AG04449 (cell line): ENCODE data around the gene CASP3.
"Not testable (repeated sequence)": the region's sequence is repeated elsewhere in the genome, so short reads cannot be mapped to it uniquely, and the experiment has no call there.

Source experiments
- CTCF ChIA-PET: fragments of 350-600 bp; formaldehyde crosslinking; extraction: SDS; loops from one replicate; lab custom pipeline; 2021; ENCODE audit warnings: antibody characterized with exemption; lab: Yijun Ruan, JAX
- POLR2A ChIA-PET: fragments of 400-600, 350-600 bp; formaldehyde crosslinking; extraction: SDS; loops from one replicate; lab custom pipeline; 2020; ENCODE audit warnings: antibody characterized with exemption, inconsistent platforms; lab: Yijun Ruan, JAX
- DNase-seq: peaks from one replicate; pipeline ENCODE4 v3.0.0-alpha.2; 2010; ENCODE audit warnings: low read depth, low spot score
- H3K4me3 ChIP-seq: 2 replicates; pipeline ENCODE4 v1.5.1; 2011; ENCODE audit warnings: low read depth, mild to moderate bottlenecking, control low read depth, low read length
- TF ChIP-seq, protein P1 (sequence below): IDR thresholded peaks from one replicate; pipeline ENCODE4 v1.5.1; 2011; ENCODE audit warnings: mild to moderate bottlenecking, moderate library complexity, low read length, control low read depth, inconsistent platforms; ENCODE audit not compliant: insufficient read depth; ENCODE audit errors: missing control alignments

Gene CASP3

DNA sequence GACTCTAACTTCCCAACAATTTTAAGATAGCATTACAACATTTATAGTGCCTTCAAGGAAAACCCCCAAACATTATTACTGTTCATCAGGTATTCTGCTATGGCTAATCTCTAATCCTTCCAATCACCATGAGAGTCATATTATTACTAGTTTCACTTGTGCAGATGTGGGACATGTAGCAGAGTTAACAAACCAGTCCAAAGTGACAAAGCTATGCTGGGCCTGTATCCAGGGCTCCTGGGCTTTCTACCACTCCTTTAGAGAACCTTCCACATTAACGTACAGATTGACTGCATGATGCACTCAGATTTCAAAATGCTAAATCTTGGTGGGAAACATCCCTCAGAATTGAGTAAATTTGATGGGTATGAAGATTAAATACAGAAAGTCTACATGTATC lies 16.4 kb downstream of the CASP3 start:
- TF ChIP-seq, protein P1, sequence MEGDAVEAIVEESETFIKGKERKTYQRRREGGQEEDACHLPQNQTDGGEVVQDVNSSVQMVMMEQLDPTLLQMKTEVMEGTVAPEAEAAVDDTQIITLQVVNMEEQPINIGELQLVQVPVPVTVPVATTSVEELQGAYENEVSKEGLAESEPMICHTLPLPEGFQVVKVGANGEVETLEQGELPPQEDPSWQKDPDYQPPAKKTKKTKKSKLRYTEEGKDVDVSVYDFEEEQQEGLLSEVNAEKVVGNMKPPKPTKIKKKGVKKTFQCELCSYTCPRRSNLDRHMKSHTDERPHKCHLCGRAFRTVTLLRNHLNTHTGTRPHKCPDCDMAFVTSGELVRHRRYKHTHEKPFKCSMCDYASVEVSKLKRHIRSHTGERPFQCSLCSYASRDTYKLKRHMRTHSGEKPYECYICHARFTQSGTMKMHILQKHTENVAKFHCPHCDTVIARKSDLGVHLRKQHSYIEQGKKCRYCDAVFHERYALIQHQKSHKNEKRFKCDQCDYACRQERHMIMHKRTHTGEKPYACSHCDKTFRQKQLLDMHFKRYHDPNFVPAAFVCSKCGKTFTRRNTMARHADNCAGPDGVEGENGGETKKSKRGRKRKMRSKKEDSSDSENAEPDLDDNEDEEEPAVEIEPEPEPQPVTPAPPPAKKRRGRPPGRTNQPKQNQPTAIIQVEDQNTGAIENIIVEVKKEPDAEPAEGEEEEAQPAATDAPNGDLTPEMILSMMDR, result no peak
- ChIA-PET POLR2A (no interaction called here), CTCF (no interaction called here)
- no peak for DNase-seq
- no peak overlapping the region for H3K4me3 ChIP-seq

DNA sequence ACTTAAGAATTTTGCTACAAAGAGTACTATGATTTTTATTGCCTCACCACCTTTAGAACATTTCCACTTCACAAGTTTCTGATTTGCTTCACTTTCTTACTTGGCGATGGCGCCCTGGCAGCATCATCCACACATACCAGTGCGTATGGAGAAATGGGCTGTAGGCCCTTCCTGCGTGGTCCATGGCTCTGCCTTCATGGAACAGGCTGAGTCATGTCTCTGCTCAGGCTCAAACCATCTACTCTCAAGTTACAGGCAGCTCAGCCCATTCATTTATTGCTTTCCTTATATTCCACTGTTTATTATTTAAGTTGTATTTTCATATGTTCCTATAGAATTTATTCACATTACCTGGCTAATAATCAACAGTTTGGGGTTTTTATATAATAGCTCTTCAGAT lies 21.1 kb downstream of the CASP3 start:
- TF ChIP-seq, protein P1, result no peak
- no peak overlapping the region for H3K4me3 ChIP-seq
- no peak for DNase-seq
- ChIA-PET CTCF (interaction anchor here (1.2 kb wide), 1 partner anchor 341 kb away, joined by 3 read pairs; no protein-coding TSS in a partner anchor), POLR2A (no interaction called here)

DNA sequence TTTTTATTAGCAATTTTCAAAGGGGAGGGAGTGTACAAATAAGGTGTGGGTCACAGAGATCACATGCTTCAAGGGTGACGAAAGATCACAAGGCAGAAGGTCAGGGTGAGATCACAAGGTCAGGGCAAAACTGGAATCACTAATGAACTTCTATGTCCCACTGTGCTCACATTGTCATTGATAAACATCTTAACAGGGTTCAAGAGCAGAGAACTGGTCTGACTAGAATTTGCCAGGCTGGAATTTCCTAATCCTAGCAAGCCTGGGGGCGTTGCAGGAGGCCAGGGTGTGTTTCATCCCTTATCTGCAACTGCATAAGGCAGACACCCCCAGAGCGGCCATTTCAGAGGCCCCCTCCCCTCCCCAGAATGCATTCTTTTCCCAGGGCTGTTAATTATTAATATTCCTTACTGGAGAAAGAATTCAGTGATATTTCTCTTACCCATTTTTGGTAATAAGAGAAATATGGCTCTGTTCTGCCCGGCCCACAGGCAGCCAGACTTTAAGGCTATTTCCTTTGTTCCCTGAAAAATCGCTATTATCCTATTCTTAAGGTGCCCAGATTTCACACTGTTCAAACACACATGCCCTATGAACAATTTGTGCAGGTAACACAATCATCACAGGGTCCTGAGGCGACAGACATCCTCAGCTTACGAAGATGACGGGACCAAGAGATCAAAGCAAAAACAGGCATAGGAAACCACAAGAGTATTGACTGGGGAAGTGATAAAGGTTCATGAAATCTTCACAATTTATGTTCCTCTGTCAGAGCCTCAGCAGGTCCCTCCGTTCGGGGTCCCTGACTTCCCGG lies 23.3 kb downstream of the CASP3 start:
- H3K4me3 ChIP-seq, DNase-seq, POLR2A ChIA-PET: not testable (repeated sequence)
- CTCF ChIA-PET, result interaction anchor here (1.3 kb wide), 1 partner anchor 362 kb away, joined by 3 read pairs; no protein-coding TSS in a partner anchor

DNA sequence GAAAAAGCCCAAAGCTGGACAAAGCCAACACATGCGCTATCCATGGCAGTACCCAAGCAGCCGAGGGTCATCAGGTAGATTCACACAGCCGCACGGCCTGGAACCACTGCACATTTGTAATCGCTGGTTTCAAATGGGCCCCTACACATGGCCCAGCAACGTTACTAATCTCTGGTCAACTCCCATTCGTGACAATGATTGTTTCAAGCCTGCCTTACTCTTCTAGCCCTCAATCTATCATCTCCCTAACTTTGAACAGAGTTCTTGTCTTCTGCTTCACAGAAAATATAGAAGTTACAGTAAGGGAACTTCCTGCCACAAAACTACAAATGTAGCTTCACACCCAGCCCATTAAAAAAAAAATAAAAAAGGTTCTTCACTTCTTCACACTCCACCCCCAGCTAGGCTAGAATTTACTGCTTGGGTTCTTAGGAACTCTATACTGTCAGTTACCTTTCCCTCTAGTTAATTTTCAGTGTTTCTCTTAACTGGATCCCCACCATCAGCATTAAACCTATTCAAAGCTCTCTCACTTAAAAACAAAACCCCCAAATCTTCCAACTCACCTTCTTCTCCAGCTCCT lies 24.2 kb downstream of the CASP3 start:
- CTCF ChIA-PET, result no interaction called here
- POLR2A ChIA-PET, result no interaction called here
- DNase-seq, result no peak
- TF ChIP-seq, protein P1, result no peak
- no peak overlapping the region for H3K4me3 ChIP-seq

DNA sequence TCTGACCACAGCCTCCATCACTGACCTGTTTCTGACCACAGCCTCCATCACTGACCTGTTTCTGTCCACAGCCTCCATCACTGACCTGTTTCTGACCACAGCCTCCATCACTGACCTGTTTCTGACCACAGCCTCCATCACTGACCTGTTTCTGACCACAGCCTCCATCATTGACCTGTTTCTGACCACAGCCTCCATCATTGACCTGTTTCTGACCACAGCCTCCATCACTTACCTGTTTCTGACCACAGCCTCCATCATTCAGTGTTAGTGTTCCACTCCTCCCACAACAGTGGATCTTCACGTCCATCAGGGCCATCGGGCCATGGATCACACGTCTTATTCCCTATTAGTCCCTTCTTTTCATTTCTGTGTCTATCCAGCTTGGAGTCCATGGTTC lies 24.7 kb downstream of the CASP3 start:
- DNase-seq, POLR2A ChIA-PET: not testable (repeated sequence)

DNA sequence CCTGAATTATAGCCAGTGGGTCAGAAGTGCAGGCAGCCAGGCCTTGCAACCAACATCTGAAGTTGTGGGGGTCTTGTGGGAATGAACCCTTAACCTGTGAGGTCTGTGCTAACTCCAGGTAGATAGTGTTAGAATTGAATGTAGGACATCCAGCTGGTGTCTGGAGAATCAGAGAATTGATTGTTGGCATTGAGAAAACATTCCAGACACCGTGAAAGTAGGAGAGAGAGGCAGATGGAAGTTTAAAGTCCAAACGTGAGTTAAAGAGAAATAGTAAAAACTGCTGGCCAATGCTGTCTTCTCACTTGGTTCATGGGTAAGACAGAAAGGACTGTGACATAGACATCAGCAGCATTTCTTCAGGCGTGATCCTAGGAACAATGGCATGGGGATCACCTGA lies 27.7 kb downstream of the CASP3 start:
- CTCF ChIA-PET, result no interaction called here
- no peak overlapping the region for H3K4me3 ChIP-seq
- POLR2A ChIA-PET, result no interaction called here
- TF ChIP-seq, protein P1, result no peak
- no peak for DNase-seq

More for the DNA sequence above, 24.7 kb downstream of the CASP3 start:
- CTCF ChIA-PET, H3K4me3 ChIP-seq: not testable (repeated sequence)

DNA sequence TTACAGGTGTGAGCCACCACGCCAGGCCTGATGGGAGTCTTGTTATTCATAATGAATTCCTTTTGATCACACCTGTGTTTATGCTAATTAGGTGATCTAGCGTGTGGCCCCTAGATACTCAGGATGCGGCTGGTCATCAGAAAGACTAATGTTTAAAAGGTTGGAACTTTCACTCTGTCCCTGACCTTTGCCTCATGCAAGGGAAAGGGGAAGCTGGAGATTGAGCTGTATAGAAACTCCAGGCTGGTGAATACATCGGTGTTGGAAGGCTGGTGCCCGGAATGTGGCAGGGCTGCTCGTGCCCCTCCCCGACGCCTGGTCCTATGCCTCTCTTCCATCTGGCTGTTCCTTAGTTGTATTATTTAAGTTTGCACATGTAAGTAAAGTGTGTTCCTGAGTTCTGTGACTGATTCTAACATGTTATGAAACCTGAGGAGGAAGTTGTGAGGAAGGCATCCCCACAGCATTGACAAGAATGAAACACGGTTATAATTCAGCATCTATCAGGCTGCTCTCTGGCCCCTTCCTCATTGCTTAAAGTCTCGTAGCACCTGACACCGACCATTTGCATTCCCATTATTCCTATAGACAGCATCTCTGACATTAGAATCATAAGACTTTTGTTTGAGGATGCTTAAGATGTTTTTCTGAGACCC lies 28.9 kb downstream of the CASP3 start:
- ChIA-PET POLR2A (no interaction called here), CTCF (no interaction called here)
- no peak for DNase-seq
- TF ChIP-seq, protein P1, result no peak
- H3K4me3 ChIP-seq, result no peak overlapping the region
